Renal pelvis (tissue), 12 donors: ENCODE results near the gene WDR31. TPM values are rescaled to one million over a fixed set of nuclear protein-coding genes. Genes with fewer than 3 reads are reported as not detected.
"Not testable (repeated sequence)": the region's sequence is repeated elsewhere in the genome, so short reads cannot be mapped to it uniquely, and the experiment has no call there.

ENCODE experiments used
- DNase-seq: peaks from one replicate; pipeline ENCODE4 v3.0.0-alpha.2; 2013
- long read RNA-seq, 16 experiments: transcript quantifications; one replicate each; lab custom pipeline, GENCODE V29; 2026
- polyA plus RNA-seq, 3 donors: library from polyadenylated mRNA; unstranded; fragments of 120-200 nt; gene quantifications; one replicate each; pipeline ENCODE4 v1.2.1, GENCODE V29; 2013; ENCODE audit not compliant: insufficient read length in 3 of 3

The WDR31 gene
- polyA plus RNA-seq: 1 to 10 TPM; 5.0 to 8.4 (median 8.4) TPM
- long read RNA-seq, donor 1: 0 reads
- long read RNA-seq, donor 2, partial matches to known transcripts: 0 of 1 reads
- long read RNA-seq, donor 2, other reads (novel, unspliced or antisense): 0 of 1 reads
- long read RNA-seq, donor 3, partial matches to known transcripts: 0 of 1 reads
- long read RNA-seq, donor 3, other reads (novel, unspliced or antisense): 0 of 1 reads
- long read RNA-seq, donor 4: 0 reads
- long read RNA-seq, donor 5: 0 reads
- long read RNA-seq, donor 6, partial matches to known transcripts: 0 of 2 reads
- long read RNA-seq, donor 6, other reads (novel, unspliced or antisense): 0 of 2 reads
- long read RNA-seq, donor 7: 0 reads
- long read RNA-seq, donor 8: 0 reads
- long read RNA-seq, donor 9, full-length matches to known transcripts: 2 of 2 reads
- long read RNA-seq, donor 9, partial matches to known transcripts: 0 of 2 reads
- long read RNA-seq, donor 9, other reads (novel, unspliced or antisense): 0 of 2 reads
- long read RNA-seq, donor 10, full-length matches to known transcripts: 1 of 1 reads
- long read RNA-seq, donor 10, partial matches to known transcripts: 0 of 1 reads
- long read RNA-seq, donor 10, other reads (novel, unspliced or antisense): 0 of 1 reads
- long read RNA-seq, donor 11: 0 reads
- long read RNA-seq, donor 12, full-length matches to known transcripts: 2 of 8 reads
- long read RNA-seq, donor 12, partial matches to known transcripts: 6 of 8 reads
- long read RNA-seq, donor 12, other reads (novel, unspliced or antisense): 0 of 8 reads
- long read RNA-seq, donor 13, full-length matches to known transcripts: 1 of 1 reads
- long read RNA-seq, donor 13, partial matches to known transcripts: 0 of 1 reads
- long read RNA-seq, donor 13, other reads (novel, unspliced or antisense): 0 of 1 reads
- long read RNA-seq, donor 14: 0 reads
- long read RNA-seq, donor 15: 0 reads
- long read RNA-seq, donor 16, transcript WDR31-205 (10 exons, 2,255 nt): major isoform, 5 of 5 reads
- long read RNA-seq, donor 16, partial matches to known transcripts: 0 of 5 reads
- long read RNA-seq, donor 16, other reads (novel, unspliced or antisense): 0 of 5 reads

GRCh38 chr9:113340011-113340699 lies at the start of gene WDR31:
Gene WDR31 (minus strand): TSS chr9:113340275. CDS start chr9:113332022, 8,253 bp downstream.
- DNase-seq: peak; percentile 90

DNA sequence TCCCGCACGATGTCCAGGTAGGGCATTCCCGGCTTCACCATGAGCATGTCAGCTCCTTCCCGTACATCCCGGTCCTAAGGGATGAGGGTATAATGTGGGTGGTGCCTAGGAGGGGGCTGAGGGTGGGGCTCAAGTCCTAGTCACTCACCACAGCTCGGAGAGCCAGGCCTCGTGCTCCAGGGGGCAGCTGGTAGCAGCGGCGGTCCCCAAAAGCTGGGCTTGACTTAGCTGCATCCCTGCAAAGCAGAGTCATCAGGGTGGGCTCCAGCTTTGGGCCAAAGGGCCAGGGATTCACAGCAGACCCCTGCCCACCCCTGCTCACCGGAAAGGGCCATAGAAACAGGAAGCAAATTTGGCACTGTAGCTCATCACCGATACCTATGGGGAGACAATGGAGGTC lies 49.4 kb upstream of the WDR31 start:
- no peak for DNase-seq

DNA sequence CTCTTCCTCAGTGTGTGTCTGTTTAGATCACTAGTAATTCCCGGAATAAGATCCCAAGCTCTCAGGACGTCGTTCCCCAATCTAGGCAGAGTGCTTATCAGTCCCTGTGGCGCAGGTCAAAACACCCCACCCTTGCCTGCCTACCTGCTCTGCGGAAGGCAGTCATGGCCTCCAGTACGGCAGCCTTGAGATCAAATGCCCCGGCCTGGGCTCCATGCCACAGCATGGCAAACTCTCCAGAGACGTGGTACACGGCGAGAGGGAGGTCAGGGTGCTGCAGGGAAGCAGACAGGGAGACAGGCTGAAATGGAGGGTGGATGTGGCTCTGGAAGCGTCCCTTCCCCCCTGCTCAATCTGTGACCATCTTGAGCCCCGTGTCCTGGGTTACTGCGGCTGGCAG lies 48.8 kb upstream of the WDR31 start:
- DNase-seq: no peak

- DNase-seq: peak; percentile 17
Observed at GRCh38 chr9:113387560-113388230, 47.6 kb upstream of the WDR31 start.

- no peak for DNase-seq
Observed at GRCh38 chr9:113386571-113387393, 46.7 kb upstream of the WDR31 start.

DNA sequence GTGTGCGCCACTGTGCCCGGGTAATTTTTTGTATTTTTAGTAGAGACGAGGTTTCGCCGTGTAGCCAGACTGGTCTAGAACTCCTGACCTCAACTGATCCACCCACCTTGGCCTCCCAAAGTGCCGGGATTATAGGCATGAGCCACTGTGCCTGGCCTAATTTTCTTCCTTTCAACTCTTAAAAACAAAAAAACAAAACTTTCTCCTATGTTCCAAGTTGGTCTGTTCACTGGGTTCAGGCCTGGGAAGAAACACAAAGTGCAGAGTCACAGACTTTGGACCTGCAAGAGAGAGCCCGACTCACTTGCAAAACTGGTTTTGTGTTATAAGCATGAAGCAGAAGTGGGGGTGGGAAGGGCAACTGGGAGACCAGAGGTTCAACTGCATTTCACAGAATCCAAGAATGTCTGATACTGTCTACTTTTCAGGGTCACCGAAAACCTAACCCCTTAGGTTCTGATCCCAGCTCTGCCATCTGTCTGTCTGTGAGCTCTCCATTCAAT lies 41.9 kb upstream of the WDR31 start:
- DNase-seq: peak; percentile 58

DNA sequence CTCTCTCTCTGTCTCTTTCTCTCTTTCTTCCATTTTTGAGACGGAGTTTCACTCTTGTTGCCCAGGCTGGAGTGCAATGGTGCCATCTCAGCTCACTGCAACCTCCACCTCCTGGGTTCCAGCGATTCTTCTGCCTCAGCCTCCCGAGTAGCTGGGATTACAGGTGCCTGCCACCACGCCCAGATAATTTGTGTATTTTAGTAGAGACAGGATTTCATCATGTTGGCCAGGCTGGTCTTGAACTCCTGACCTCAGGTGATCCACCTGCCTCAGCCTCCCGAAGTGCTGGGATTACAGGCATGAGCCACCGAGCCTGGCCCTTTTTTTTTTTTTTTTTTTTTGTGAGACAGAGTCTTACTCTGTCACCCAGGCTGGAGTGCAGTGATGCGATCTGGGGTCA lies 41.4 kb upstream of the WDR31 start:
- DNase-seq: not testable (repeated sequence)

DNA sequence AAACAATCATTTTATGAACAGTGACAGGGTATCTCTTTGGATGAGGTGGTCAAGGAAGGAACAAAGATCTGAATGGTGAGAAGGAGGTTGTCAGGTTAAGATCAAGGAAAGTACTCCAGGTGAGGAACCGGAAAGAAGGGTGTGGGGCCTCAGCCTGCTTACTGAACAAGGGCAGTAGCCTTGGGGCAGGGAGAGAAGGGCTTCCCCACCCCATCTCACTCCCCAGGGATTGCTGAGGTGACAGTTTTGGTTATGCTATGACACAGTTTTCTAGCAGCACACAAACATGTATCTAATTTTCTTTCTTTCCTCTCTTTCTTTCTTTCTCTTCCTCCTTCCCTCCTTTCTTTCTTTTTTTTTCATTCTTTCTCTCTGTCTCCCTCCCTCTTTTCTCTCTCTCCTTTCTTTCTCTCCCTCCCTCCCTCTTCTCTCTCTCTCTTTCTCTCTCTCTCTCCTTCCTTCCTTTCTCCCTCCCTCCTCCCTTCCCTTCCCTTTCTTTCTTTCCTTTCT lies 40.8 kb upstream of the WDR31 start:
- DNase-seq: no peak

DNA sequence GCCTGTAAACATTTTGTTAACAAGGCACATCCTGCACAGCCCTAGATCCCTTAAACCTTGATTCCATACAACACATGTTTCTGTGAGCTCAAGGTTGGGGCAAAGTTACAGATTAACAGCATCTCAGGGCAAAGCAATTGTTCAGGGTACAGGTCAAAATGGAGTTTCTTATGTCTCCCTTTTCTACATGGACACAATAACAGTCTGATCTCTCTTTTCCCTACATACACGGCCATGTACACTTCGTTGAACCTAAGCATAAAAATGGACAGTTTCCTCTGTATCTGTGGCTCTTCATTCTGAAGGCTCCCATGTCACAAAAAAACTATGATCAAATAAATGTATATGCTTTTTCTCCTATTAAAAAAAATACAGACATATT lies 39.7 kb upstream of the WDR31 start:
- DNase-seq: not testable (repeated sequence)

GRCh38 chr9:113379094-113379828 lies 39.2 kb upstream of the WDR31 start:
- DNase-seq: not testable (repeated sequence)

DNA sequence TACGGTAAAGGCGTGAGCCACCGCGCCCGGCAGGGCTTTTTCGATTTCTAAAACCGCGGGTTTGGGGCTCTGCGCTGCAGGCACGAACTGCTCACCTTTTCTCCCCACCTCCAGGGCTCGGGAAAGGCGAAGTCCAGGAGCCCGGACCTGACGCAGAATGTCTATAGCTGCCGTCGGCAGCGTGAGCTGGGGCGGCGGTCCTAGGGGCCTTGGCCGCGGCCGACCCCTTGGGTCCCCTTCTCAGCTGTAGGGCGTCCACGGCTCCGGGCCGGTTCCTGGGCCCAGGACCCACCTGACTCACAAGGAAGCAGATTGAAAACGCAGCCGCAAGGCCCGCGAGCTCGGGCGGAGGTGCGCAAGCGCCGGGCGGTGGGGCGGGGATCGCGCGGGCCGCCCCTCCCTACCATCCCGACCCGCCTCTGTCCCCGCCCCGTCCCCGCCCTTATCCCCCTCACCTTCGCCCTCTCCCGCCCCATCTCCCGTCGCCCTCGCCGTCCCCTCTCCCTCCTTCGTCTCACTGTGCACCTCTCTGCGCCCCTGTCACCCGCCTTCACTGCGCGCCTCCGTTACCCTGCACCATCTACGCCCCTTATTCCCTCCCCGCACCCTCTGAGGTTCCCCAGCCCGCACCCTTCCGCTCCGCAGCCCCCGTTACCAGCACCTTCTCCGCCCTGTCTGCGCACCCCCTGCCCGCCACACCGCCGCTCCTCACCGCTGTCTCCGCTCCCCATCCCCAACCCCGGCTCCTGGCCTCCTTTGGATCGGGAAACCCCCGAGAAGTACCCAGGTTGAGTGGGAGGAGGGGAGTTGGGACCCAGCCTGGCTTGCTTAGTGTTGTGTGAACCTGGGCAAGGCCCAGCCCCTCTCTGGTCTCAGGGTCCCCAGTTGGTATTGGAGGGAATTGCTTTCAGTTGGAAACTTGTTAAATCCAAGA lies 36.8 kb upstream of the WDR31 start, which contains the start of gene HDHD3:
HDHD3 (minus strand) TSS at position 353 of the 934 bp plus-strand sequence. CDS start 2,632 bp downstream, outside the sequence.
- DNase-seq: peak; percentile 78

DNA sequence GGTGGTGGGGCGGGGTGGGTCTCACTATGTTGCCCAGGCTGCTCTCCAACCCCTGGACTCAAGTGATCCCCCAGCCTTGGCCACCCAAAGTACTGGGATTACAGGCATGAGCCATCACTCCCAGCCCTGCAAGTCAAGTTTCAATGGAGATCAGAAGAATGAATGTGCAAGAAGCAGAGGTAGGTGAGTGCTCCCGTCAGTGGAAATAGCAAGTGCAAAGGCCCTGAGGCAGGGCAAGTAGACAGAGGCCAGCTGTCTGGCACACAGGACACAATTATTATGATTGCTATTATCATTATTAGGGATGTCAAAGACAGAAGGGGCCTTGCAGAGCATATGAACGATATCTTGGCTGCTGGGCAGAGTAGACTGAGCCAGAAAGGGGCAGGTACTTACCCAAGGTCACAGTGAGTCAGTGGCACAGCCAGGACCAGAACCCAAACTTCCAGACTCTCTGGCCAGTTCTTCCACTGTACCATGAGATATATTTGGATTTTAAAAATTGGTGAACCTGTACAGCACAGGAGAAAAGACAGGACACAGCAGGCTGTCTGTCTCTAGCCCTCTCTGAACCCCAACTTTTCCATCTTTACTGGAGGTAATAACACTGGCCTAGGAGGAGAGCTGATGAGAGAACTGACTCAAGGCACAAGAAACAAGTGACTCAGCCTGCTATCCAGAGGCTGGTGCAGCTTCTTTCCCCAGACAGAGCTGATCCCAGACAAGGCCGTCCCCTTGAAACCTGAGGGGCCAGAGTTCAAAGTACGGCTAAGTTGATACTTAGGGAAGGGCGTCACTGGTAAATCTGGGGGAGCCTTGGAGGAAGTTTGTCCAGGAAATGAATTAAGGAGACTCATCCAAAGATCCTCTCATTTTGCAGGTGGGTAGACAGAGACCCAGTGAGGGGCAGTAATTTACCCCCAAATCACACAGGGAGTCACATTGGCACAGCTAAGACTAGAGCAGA lies 35.3 kb upstream of the WDR31 start:
- no peak for DNase-seq

- DNase-seq: no peak
Observed at GRCh38 chr9:113373676-113374392, 33.8 kb upstream of the WDR31 start.

DNA sequence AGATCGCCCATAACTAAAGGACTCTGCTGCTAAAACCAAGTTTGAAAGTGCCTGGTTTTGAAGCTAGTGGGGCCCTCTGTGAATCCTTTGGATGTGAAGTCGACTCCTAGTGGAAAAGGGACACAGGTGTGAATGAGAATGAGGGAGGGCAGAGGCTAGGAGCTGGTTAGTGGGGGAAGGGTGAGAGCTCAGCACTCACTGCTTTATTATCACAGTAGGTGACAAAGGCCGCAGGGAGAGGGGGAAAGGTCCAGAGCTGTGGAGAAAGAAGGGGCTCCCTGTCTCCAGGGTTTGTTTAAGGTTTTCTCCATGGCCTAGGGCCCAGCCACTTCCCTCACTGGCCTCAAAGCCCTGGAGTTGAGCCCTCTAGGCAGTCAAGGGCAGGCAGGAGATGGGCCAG lies 33.2 kb upstream of the WDR31 start:
- no peak for DNase-seq

GRCh38 chr9:113372059-113372458 lies 32.0 kb upstream of the WDR31 start:
- DNase-seq: no peak

DNA sequence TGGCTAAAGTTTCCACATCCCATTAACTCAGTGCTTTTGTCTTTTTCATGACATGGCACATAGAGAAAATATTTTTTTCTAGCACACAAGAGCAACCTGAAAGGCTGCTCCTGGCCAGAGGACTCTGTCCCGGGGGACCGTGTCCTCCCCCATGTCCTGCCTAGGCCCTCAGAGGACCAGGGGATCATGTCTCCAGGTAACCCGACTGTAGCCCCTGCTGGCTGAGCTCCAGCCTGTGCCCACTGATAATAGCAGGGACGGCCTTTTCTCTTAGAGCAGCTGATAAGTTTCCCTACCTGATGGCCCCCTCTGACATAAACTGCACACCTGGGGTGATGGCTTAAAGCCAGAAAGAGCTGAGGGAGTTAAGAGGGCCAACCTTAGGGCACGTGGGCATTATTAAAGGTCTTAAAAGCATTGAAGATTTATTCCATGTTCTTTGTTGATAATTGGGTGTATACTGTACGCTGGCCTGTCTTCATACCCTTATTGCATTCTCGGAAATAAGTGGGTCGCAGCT lies 30.8 kb upstream of the WDR31 start:
- no peak for DNase-seq
